Measurements from ENCODE around the gene LDLR.

DNA sequence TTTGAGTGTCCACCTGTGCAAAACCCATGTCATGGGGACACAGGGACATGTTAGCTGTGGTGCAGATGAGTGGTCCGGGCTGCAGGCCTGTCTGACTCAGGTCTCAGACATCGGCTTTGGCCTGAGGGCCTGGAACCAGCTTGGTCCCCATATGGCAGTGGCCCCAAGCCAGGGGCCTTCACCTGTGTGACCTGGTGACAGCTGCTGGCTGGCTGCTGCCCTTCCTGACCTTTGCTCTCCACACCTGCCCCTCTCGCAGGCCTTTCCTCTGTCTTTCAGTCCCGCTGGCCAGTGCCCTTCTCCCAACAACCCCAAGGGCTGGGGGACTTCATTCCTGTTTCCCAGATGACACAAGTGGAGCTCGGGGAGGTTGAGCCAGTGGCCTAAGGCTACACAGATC, 22.9 kb upstream of the LDLR start:
- TF ChIP-seq, protein P1, sequence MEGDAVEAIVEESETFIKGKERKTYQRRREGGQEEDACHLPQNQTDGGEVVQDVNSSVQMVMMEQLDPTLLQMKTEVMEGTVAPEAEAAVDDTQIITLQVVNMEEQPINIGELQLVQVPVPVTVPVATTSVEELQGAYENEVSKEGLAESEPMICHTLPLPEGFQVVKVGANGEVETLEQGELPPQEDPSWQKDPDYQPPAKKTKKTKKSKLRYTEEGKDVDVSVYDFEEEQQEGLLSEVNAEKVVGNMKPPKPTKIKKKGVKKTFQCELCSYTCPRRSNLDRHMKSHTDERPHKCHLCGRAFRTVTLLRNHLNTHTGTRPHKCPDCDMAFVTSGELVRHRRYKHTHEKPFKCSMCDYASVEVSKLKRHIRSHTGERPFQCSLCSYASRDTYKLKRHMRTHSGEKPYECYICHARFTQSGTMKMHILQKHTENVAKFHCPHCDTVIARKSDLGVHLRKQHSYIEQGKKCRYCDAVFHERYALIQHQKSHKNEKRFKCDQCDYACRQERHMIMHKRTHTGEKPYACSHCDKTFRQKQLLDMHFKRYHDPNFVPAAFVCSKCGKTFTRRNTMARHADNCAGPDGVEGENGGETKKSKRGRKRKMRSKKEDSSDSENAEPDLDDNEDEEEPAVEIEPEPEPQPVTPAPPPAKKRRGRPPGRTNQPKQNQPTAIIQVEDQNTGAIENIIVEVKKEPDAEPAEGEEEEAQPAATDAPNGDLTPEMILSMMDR (conservative IDR thresholded peaks at IDR 0.05; ENCODE audit: low read length): no peak
- TF ChIP-seq EZH2phosphoT487 (IDR thresholded peaks at IDR 0.05; ENCODE audit: borderline replicate concordance): no peak
